HG02642 (cell line): ENCODE data around the gene GARIN3.
"Not testable (repeated sequence)": the region's sequence is repeated elsewhere in the genome, so short reads cannot be mapped to it uniquely, and the experiment has no call there.

ENCODE experiments used
- ATAC-seq: cut with Tn5 transposase; IDR thresholded peaks from one replicate; pipeline ENCODE4 v1.9.1; 2021; ENCODE audit warnings: mild to moderate bottlenecking; ENCODE audit not compliant: unreplicated experiment, poor library complexity

The GARIN3 gene

GRCh38 chr5:157166214-157167213, at the start of gene GARIN3:
TSS of gene GARIN3 (minus strand) at chr5:157166264. CDS start at chr5:157166168, 96 bp downstream.
- ATAC-seq = no peak

- ATAC-seq = no peak
Observed at GRCh38 chr5:157215514-157216167, 49.6 kb upstream of the GARIN3 start.

GRCh38 chr5:157214861-157215513, 48.9 kb upstream of the GARIN3 start:
- peak; percentile 33 for ATAC-seq

- ATAC-seq = no peak
Observed at GRCh38 chr5:157214415-157214814, 48.4 kb upstream of the GARIN3 start.

- ATAC-seq = no peak
Observed at GRCh38 chr5:157213527-157214243, 47.6 kb upstream of the GARIN3 start.

GRCh38 chr5:157212307-157212706, 46.2 kb upstream of the GARIN3 start:
- no peak for ATAC-seq

- ATAC-seq = not testable (repeated sequence)
Observed at GRCh38 chr5:157210652-157211051, 44.6 kb upstream of the GARIN3 start.

- no peak for ATAC-seq
Observed at GRCh38 chr5:157205708-157206107, 39.6 kb upstream of the GARIN3 start.

GRCh38 chr5:157204765-157205164, 38.7 kb upstream of the GARIN3 start:
- no peak for ATAC-seq

GRCh38 chr5:157203417-157203816, 37.4 kb upstream of the GARIN3 start:
- no peak for ATAC-seq

GRCh38 chr5:157201857-157202256, 35.8 kb upstream of the GARIN3 start:
- ATAC-seq = no peak

- no peak for ATAC-seq
Observed at GRCh38 chr5:157198277-157198986, 32.4 kb upstream of the GARIN3 start.

GRCh38 chr5:157197086-157197485, 31.0 kb upstream of the GARIN3 start:
- ATAC-seq = no peak

GRCh38 chr5:157196045-157196444, 30.0 kb upstream of the GARIN3 start:
- ATAC-seq = no peak

- ATAC-seq = no peak
Observed at GRCh38 chr5:157193699-157194424, 27.8 kb upstream of the GARIN3 start.

GRCh38 chr5:157189223-157189622, 23.2 kb upstream of the GARIN3 start:
- peak; percentile 70 for ATAC-seq

- no peak for ATAC-seq
Observed at GRCh38 chr5:157188270-157188669, 22.2 kb upstream of the GARIN3 start.

- no peak for ATAC-seq
Observed at GRCh38 chr5:157187046-157187754, 21.1 kb upstream of the GARIN3 start.
